ENCODE data around the gene NET1.
"Not testable (repeated sequence)": the region's sequence is repeated elsewhere in the genome, so short reads cannot be mapped to it uniquely, and the experiment has no call there.

The NET1 gene

GRCh38 chr10:5468262-5469106 lies 56.1 kb downstream of the NET1 start:
- TF ChIP-seq CTCF (IDR thresholded peaks at IDR 0.05), result no peak
- Histone ChIP-seq H3K79me2 (no peaks in the 10 kb centered on the region), H3K9me3 (ENCODE audit: control insufficient read depth, low read length) (no peaks in the 10 kb centered on the region), H2AFZ (no peak overlapping the region), H3K9ac (no peak overlapping the region), H3K27me3 (ENCODE audit: control insufficient read depth, insufficient read depth, low read length) (no peaks in the 10 kb centered on the region), H3K4me1 (no peaks in the 10 kb centered on the region), H3K27ac (no peak overlapping the region), H3K36me3 (ENCODE audit: control insufficient read depth, insufficient read depth, low read length) (no peaks in the 10 kb centered on the region), H3K4me3 (ENCODE audit: low read depth, low read length) (no peak overlapping the region), H3K4me2 (ENCODE audit: low read length) (no peak overlapping the region)

- no peak overlapping the region for H3K9ac ChIP-seq
- no peaks in the 10 kb centered on the region for H3K9me3 ChIP-seq (ENCODE audit: control insufficient read depth, low read length)
- H3K4me3 ChIP-seq (ENCODE audit: low read depth, low read length), result no peak overlapping the region
Measured at GRCh38 chr10:5469353-5470061, 57.1 kb downstream of the NET1 start.

GRCh38 chr10:5470062-5470751 lies 57.9 kb downstream of the NET1 start:
- H3K9me3 ChIP-seq (ENCODE audit: control insufficient read depth, low read length), result no peaks in the 10 kb centered on the region
- H3K9ac ChIP-seq, result no peak overlapping the region
- no peak overlapping the region for H3K27ac ChIP-seq
- H3K36me3 ChIP-seq (ENCODE audit: control insufficient read depth, insufficient read depth, low read length), result no peaks in the 10 kb centered on the region
- no peak for TF ChIP-seq CTCF (IDR thresholded peaks at IDR 0.05)
- no peak overlapping the region for H3K4me2 ChIP-seq (ENCODE audit: low read length)
- H3K27me3 ChIP-seq (ENCODE audit: control insufficient read depth, insufficient read depth, low read length), result no peaks in the 10 kb centered on the region
- no peaks in the 10 kb centered on the region for H3K79me2 ChIP-seq
- no peak overlapping the region for H3K4me3 ChIP-seq (ENCODE audit: low read depth, low read length)
- H3K4me1 ChIP-seq, result no peaks in the 10 kb centered on the region
- H2AFZ ChIP-seq, result no peak overlapping the region

More at GRCh38 chr10:5469353-5470061, 57.1 kb downstream of the NET1 start:
- Histone ChIP-seq H3K4me1 (no peaks in the 10 kb centered on the region), H3K79me2 (no peaks in the 10 kb centered on the region), H3K27ac (no peak overlapping the region), H3K4me2 (ENCODE audit: low read length) (no peak overlapping the region), H3K27me3 (ENCODE audit: control insufficient read depth, insufficient read depth, low read length) (no peaks in the 10 kb centered on the region), H2AFZ (no peak overlapping the region), H3K36me3 (ENCODE audit: control insufficient read depth, insufficient read depth, low read length) (no peaks in the 10 kb centered on the region)
- no peak for TF ChIP-seq CTCF (IDR thresholded peaks at IDR 0.05)

GRCh38 chr10:5474642-5475041 lies 62.3 kb downstream of the NET1 start:
- not testable (repeated sequence) for H3K9ac ChIP-seq; H3K4me3 ChIP-seq (ENCODE audit: low read depth, low read length); H3K27ac ChIP-seq; H3K79me2 ChIP-seq; H3K4me1 ChIP-seq; H3K36me3 ChIP-seq (ENCODE audit: control insufficient read depth, insufficient read depth, low read length); H2AFZ ChIP-seq; H3K27me3 ChIP-seq (ENCODE audit: control insufficient read depth, insufficient read depth, low read length); H3K4me2 ChIP-seq (ENCODE audit: low read length); H3K9me3 ChIP-seq (ENCODE audit: control insufficient read depth, low read length)

- H3K27ac ChIP-seq; H3K27me3 ChIP-seq (ENCODE audit: control insufficient read depth, insufficient read depth, low read length); H3K4me3 ChIP-seq (ENCODE audit: low read depth, low read length); H2AFZ ChIP-seq; H3K9ac ChIP-seq; H3K79me2 ChIP-seq; H3K9me3 ChIP-seq (ENCODE audit: control insufficient read depth, low read length); H3K4me1 ChIP-seq; H3K36me3 ChIP-seq (ENCODE audit: control insufficient read depth, insufficient read depth, low read length); H3K4me2 ChIP-seq (ENCODE audit: low read length): not testable (repeated sequence)
Measured at GRCh38 chr10:5475088-5475487, 62.7 kb downstream of the NET1 start.

- H3K27me3 ChIP-seq (ENCODE audit: control insufficient read depth, insufficient read depth, low read length); H3K4me3 ChIP-seq (ENCODE audit: low read depth, low read length); H2AFZ ChIP-seq; H3K27ac ChIP-seq; H3K79me2 ChIP-seq; H3K9ac ChIP-seq; H3K4me1 ChIP-seq; H3K9me3 ChIP-seq (ENCODE audit: control insufficient read depth, low read length); H3K4me2 ChIP-seq (ENCODE audit: low read length); H3K36me3 ChIP-seq (ENCODE audit: control insufficient read depth, insufficient read depth, low read length): not testable (repeated sequence)
Measured at GRCh38 chr10:5475974-5476807, 63.8 kb downstream of the NET1 start.

Measured in parathyroid adenoma (tissue), 2 donors.